GM12878 (cell line): ENCODE measurements around the gene DNAH1. TPM values are rescaled to one million over a fixed set of nuclear protein-coding genes. Genes with fewer than 3 reads are reported as not detected.

Experiments used
- ATAC-seq: fragments of 200-7000 bp; cut with Tn5 transposase; 3 replicates; pipeline ENCODE4 v1.9.1; 2020; ENCODE audit warnings: mild to moderate bottlenecking, moderate library complexity
- BruUV-seq: library from RNA; stranded (reverse); fragments of 400-500 nt; replicated peaks from 2 replicates; lab custom pipeline; 2021; lab: Mats Ljungman, UMichigan
- CTCF ChIA-PET: fragments of 300-600 bp; sonication (Branson Sonifier 250); formaldehyde crosslinking; extraction: SDS; loops from one replicate; lab custom pipeline; 2021; ENCODE audit warnings: inconsistent platforms; lab: Yijun Ruan, JAX
- POLR2A ChIA-PET: fragments of 350-600 bp; formaldehyde crosslinking; extraction: SDS; loops from one replicate; lab custom pipeline; 2021; ENCODE audit warnings: inconsistent platforms; lab: Charles Lee
- RAD21 ChIA-PET: fragments of 300-600 bp; sonication (Branson Sonifier 250); formaldehyde crosslinking; loops from one replicate; lab custom pipeline; 2023; ENCODE audit warnings: antibody characterized with exemption; ENCODE audit not compliant: unreplicated experiment; lab: Charles Lee
- SMC1A ChIA-PET: fragments of 300-600 bp; sonication (Branson Sonifier 250); formaldehyde crosslinking; loops from one replicate; lab custom pipeline; 2023; ENCODE audit not compliant: unreplicated experiment, uncharacterized antibody; lab: Charles Lee
- DNase-seq: peaks from one replicate; pipeline ENCODE4 v3.0.0-alpha.2; 2011; ENCODE audit warnings: low read depth, low spot score
- FAIRE-seq: peaks from 3 replicates; lab custom pipeline; 2011; peaks lifted over from hg19 to GRCh38; lab: Jason Lieb, UNC
- H2AFZ ChIP-seq: 2 replicates; pipeline ENCODE4 v1.6.0; 2011; ENCODE audit warnings: low read depth, low read length, control low read depth; ENCODE audit not compliant: control insufficient read depth
- H3K27ac ChIP-seq: 2 replicates; pipeline ENCODE4 v1.5.1; 2011; ENCODE audit warnings: control low read depth; ENCODE audit not compliant: control insufficient read depth, insufficient read depth
- H3K27me3 ChIP-seq, 2 experiments: replicated peaks in 1 of 2; 2 replicates each; pipeline versions ENCODE4 v1.6.0 to v1.6.1; 2011; ENCODE audit warnings: low read length in 1 of 2; ENCODE audit not compliant: control insufficient read depth in 2 of 2, insufficient read depth in 2 of 2
- H3K36me3 ChIP-seq, 2 experiments: 2 replicates each; pipeline ENCODE4 v1.5.1; 2011; ENCODE audit warnings: low read length in 1 of 2; ENCODE audit not compliant: control insufficient read depth in 2 of 2, insufficient read depth in 2 of 2
- H3K4me1 ChIP-seq: 2 replicates; pipeline ENCODE4 v1.6.1; 2011; ENCODE audit warnings: mild to moderate bottlenecking, low read length, moderate library complexity, mixed read lengths; ENCODE audit not compliant: control insufficient read depth, insufficient read depth
- H3K4me2 ChIP-seq: 2 replicates; pipeline ENCODE4 v1.6.0; 2011; ENCODE audit warnings: control low read depth; ENCODE audit not compliant: control insufficient read depth, insufficient read depth
- H3K4me3 ChIP-seq: fragments of 200-600 bp; sonication (generic); 2 replicates; pipeline ENCODE4 v1.5.1; 2016
- H3K79me2 ChIP-seq: 2 replicates; pipeline ENCODE4 v1.6.0; 2011; ENCODE audit warnings: low read length; ENCODE audit not compliant: control insufficient read depth, insufficient read depth
- H3K9ac ChIP-seq: 2 replicates; pipeline ENCODE4 v1.8.0; 2011; ENCODE audit warnings: low read length, control low read depth, mixed read lengths; ENCODE audit not compliant: control insufficient read depth, insufficient read depth
- H3K9me3 ChIP-seq: replicated peaks from 3 replicates; pipeline ENCODE4 v1.5.1; 2011; ENCODE audit warnings: mild to moderate bottlenecking, low read length; ENCODE audit not compliant: control insufficient read depth, insufficient read depth
- H4K20me1 ChIP-seq: 2 replicates; pipeline ENCODE4 v1.6.0; 2011; ENCODE audit not compliant: control insufficient read depth, insufficient read depth
- CHD4 ChIP-seq: fragments of 200-600 bp; sonication (generic); IDR thresholded peaks from 2 replicates; pipeline ENCODE4 v1.6.1; 2016; ENCODE audit warnings: mild to moderate bottlenecking
- PML ChIP-seq: IDR thresholded peaks from 2 replicates; pipeline ENCODE4 v1.6.1; 2012; ENCODE audit warnings: low read length, inconsistent platforms
- SIN3A ChIP-seq: IDR thresholded peaks from 2 replicates; pipeline ENCODE4 v1.6.1; 2012; ENCODE audit warnings: low read depth, low read length, improper control_type of control experiment
- SREBF2 ChIP-seq: IDR thresholded peaks from 2 replicates; pipeline ENCODE4 v1.6.1; 2012; ENCODE audit warnings: mild to moderate bottlenecking, low read length
- SRF ChIP-seq, 2 experiments: IDR thresholded peaks; 2 replicates each; pipeline ENCODE4 v1.6.1; 2011; ENCODE audit warnings: low read depth in 2 of 2, low read length in 2 of 2, mild to moderate bottlenecking in 1 of 2, moderate library complexity in 1 of 2
- ZBTB11 ChIP-seq: fragments of 450-650 bp; formaldehyde crosslinking; IDR thresholded peaks from 2 replicates; pipeline ENCODE4 v1.5.0; 2022; ENCODE audit warnings: mild to moderate bottlenecking, missing genetic modification characterization
- ZNF207 ChIP-seq: fragments of 450-650 bp; IDR thresholded peaks from 2 replicates; pipeline ENCODE4 v1.6.1; 2014; ENCODE audit warnings: antibody characterized with exemption, mild to moderate bottlenecking, borderline replicate concordance
- WGBS: methylation state at CpG from one replicate; pipeline ENCODE4 v1.1.6; 2016; ENCODE audit warnings: low lambda C conversion rate; ENCODE audit not compliant: insufficient replicate concordance, insufficient coverage; ENCODE audit errors: missing lambda C conversion rate; 5-methylcytosine and 5-hydroxymethylcytosine counted together
- in situ Hi-C: fragments of 300-500 bp; cut with MboI; formaldehyde crosslinking; loops from 9 replicates; pipeline ENCODE4 v1.14.3; 2018; ENCODE audit warnings: mixed read lengths
- intact Hi-C: fragments of 100-400 bp; cut with micrococcal nuclease; formaldehyde crosslinking; loops from one replicate; pipeline ENCODE4 v1.14.2; 2022; ENCODE audit not compliant: unreplicated experiment
- polyA plus RNA-seq, 11 experiments: library from polyadenylated mRNA; depleted of rRNA in 4 of 11; unstranded in 6 of 11; stranded (reverse) in 5 of 11; fragments of >200 nt; fragmentation: Nextera tagmentation in 4 of 11; fragmentation: Illumina TruSeq in 1 of 11; extraction: Ambion mirVana in 4 of 11; extraction: Trizol in 1 of 11; gene quantifications; 1 replicate in 1 of 11; 2 replicates in 10 of 11; pipeline versions ENCODE4 v1.2.1 to v1.2.3, GENCODE V29; 2011 to 2016; ENCODE audit warnings: inconsistent platforms in 2 of 11, missing spikeins in 2 of 11, low read depth in 1 of 11
- total RNA-seq, 4 experiments: library from RNA; depleted of rRNA in 3 of 4; stranded (reverse); fragments of >200 nt in 3 of 4; fragmentation: Illumina TruSeq in 1 of 4; extraction: Trizol in 1 of 4; gene quantifications; 2 replicates each; pipeline versions ENCODE4 v1.2.1 to v1.2.3, GENCODE V29; 2013 to 2021
- TF ChIP-seq, protein P1 (sequence below): fragments of 450-650 bp; IDR thresholded peaks from 2 replicates; pipeline ENCODE4 v1.6.1; 2016; ENCODE audit warnings: mild to moderate bottlenecking, moderate library complexity, borderline replicate concordance
- TF ChIP-seq, protein P2 (sequence below): IDR thresholded peaks from 2 replicates; pipeline ENCODE4 v1.6.1; 2011; ENCODE audit warnings: low read depth, low read length, improper control_type of control experiment, borderline replicate concordance
- TF ChIP-seq, protein P3 (sequence below): fragments of 450-650 bp; IDR thresholded peaks from 2 replicates; pipeline ENCODE4 v1.6.1; 2017; ENCODE audit warnings: low read depth, mild to moderate bottlenecking, moderate library complexity
- TF ChIP-seq, protein P4 (sequence below): IDR thresholded peaks from 2 replicates; pipeline ENCODE4 v1.6.1; 2012; ENCODE audit warnings: low read depth, low read length, improper control_type of control experiment

Gene DNAH1
- total and polyA plus RNA-seq, 10 of the 15 experiments (the other 5 are each of a cell fraction or from before 2014, with no cell fraction given): 0.31 to 5.8 (median 2.7) TPM

GRCh38 chr3:52439426-52440248, 123.5 kb downstream of the DNAH1 start (continued):
- TF ChIP-seq ZBTB11 (no peak), CHD4 (no peak)
- TF ChIP-seq, protein P1, sequence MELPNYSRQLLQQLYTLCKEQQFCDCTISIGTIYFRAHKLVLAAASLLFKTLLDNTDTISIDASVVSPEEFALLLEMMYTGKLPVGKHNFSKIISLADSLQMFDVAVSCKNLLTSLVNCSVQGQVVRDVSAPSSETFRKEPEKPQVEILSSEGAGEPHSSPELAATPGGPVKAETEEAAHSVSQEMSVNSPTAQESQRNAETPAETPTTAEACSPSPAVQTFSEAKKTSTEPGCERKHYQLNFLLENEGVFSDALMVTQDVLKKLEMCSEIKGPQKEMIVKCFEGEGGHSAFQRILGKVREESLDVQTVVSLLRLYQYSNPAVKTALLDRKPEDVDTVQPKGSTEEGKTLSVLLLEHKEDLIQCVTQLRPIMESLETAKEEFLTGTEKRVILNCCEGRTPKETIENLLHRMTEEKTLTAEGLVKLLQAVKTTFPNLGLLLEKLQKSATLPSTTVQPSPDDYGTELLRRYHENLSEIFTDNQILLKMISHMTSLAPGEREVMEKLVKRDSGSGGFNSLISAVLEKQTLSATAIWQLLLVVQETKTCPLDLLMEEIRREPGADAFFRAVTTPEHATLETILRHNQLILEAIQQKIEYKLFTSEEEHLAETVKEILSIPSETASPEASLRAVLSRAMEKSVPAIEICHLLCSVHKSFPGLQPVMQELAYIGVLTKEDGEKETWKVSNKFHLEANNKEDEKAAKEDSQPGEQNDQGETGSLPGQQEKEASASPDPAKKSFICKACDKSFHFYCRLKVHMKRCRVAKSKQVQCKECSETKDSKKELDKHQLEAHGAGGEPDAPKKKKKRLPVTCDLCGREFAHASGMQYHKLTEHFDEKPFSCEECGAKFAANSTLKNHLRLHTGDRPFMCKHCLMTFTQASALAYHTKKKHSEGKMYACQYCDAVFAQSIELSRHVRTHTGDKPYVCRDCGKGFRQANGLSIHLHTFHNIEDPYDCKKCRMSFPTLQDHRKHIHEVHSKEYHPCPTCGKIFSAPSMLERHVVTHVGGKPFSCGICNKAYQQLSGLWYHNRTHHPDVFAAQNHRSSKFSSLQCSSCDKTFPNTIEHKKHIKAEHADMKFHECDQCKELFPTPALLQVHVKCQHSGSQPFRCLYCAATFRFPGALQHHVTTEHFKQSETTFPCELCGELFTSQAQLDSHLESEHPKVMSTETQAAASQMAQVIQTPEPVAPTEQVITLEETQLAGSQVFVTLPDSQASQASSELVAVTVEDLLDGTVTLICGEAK: no peak

DNA sequence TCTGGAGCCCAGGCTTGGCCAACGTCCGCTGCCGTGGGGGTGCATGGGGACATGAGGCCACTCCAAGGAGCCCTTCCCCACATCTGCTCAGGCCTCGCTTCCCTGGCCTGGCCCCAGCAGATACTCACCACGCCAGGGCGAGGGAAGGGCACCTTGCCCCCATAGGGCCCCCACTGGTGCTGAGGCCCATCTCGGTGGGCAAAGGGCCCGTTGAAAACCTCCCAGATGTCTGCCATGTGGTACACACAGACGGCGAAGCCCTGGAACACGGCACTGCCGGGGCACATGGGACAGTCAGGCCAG, 124.1 kb downstream of the DNAH1 start:
- Histone ChIP-seq H3K27me3 (no peaks in the 10 kb centered on the region), H3K36me3 (no peaks in the 10 kb centered on the region), H3K9ac (no peak overlapping the region), H3K4me1 (no peaks in the 10 kb centered on the region), H2AFZ (no peak overlapping the region), H3K27ac (no peak overlapping the region), H3K9me3 (no peaks in the 10 kb centered on the region), H3K4me2 (no peak overlapping the region), H4K20me1 (no peaks in the 10 kb centered on the region), H3K79me2 (no peaks in the 10 kb centered on the region), H3K4me3 (no peak overlapping the region)
- intact Hi-C loops (no loop called here), in situ Hi-C loops (no loop called here)
- FAIRE-seq: no peak
- ATAC-seq: no peak
- no TSS peak for BruUV-seq
- ChIA-PET CTCF (no interaction called here), RAD21 (no interaction called here), SMC1A (no interaction called here), POLR2A (no interaction called here)
- 28% methylated on average over 8 of the region's 12 CpGs for WGBS
- no peak for DNase-seq
- TF ChIP-seq, protein P2, sequence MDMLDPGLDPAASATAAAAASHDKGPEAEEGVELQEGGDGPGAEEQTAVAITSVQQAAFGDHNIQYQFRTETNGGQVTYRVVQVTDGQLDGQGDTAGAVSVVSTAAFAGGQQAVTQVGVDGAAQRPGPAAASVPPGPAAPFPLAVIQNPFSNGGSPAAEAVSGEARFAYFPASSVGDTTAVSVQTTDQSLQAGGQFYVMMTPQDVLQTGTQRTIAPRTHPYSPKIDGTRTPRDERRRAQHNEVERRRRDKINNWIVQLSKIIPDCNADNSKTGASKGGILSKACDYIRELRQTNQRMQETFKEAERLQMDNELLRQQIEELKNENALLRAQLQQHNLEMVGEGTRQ: no peak
- TF ChIP-seq, protein P3, sequence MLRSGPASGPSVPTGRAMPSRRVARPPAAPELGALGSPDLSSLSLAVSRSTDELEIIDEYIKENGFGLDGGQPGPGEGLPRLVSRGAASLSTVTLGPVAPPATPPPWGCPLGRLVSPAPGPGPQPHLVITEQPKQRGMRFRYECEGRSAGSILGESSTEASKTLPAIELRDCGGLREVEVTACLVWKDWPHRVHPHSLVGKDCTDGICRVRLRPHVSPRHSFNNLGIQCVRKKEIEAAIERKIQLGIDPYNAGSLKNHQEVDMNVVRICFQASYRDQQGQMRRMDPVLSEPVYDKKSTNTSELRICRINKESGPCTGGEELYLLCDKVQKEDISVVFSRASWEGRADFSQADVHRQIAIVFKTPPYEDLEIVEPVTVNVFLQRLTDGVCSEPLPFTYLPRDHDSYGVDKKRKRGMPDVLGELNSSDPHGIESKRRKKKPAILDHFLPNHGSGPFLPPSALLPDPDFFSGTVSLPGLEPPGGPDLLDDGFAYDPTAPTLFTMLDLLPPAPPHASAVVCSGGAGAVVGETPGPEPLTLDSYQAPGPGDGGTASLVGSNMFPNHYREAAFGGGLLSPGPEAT: no peak
- TF ChIP-seq SIN3A: no peak
- TF ChIP-seq PML: no peak
- TF ChIP-seq, protein P4, sequence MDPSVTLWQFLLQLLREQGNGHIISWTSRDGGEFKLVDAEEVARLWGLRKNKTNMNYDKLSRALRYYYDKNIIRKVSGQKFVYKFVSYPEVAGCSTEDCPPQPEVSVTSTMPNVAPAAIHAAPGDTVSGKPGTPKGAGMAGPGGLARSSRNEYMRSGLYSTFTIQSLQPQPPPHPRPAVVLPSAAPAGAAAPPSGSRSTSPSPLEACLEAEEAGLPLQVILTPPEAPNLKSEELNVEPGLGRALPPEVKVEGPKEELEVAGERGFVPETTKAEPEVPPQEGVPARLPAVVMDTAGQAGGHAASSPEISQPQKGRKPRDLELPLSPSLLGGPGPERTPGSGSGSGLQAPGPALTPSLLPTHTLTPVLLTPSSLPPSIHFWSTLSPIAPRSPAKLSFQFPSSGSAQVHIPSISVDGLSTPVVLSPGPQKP: no peak
- TF ChIP-seq SRF (IDR thresholded peaks at IDR 0.05; ENCODE audit: low read depth in 2 of 2, low read length in 2 of 2): no peak
- no peak for TF ChIP-seq ZNF207
- no peak for TF ChIP-seq SREBF2
